Smooth muscle cell of trachea (primary cell): ENCODE data around the gene MTRF1. TPM values are rescaled to one million over a fixed set of nuclear protein-coding genes. Genes with fewer than 3 reads are reported as not detected.

Experiments
- total RNA-seq: library from RNA; depleted of rRNA; stranded (reverse); fragments of >200 nt; gene quantifications from 2 replicates; pipeline ENCODE4 v1.2.1, GENCODE V29; 2014

The MTRF1 gene
- total RNA-seq: 10.6 and 15.7 TPM in 2 replicates

GRCh38 chr13:41263261-41263971, at the start of gene MTRF1:
Gene MTRF1, minus strand, starts transcription at chr13:41263576. Its CDS starts 2,669 bp downstream, at chr13:41260907.

GRCh38 chr13:41310963-41311405, 47.6 kb upstream of the MTRF1 start, which contains the start of gene NAA16:
Gene NAA16, plus strand, starts transcription at chr13:41311267. Its CDS starts 262 bp downstream, at chr13:41311529.

GRCh38 chr13:41193919-41194824, 69.2 kb downstream of the MTRF1 start, which contains the start of gene KBTBD7:
Gene KBTBD7, minus strand, starts transcription at chr13:41194569. Its CDS starts 312 bp downstream, at chr13:41194257.

Other genes starting within 250 kb of the MTRF1 start
- 41.2 and 43.8 TPM in 2 replicates for gene ELF1, start 244.3 kb downstream of the MTRF1 start, total RNA-seq
- gene WBP4, start 202.1 kb downstream of the MTRF1 start, total RNA-seq: 6.8 and 12.9 TPM in 2 replicates
- gene KBTBD6, start 130.8 kb downstream of the MTRF1 start, total RNA-seq: 12.2 and 14.2 TPM in 2 replicates
- 6.7 and 8.1 TPM in 2 replicates for gene KBTBD7, start 69.0 kb downstream of the MTRF1 start, total RNA-seq
- 6.6 and 14.0 TPM in 2 replicates for gene NAA16, start 47.7 kb upstream of the MTRF1 start, total RNA-seq
- 19.8 and 26.0 TPM in 2 replicates for gene RGCC, start 194.0 kb upstream of the MTRF1 start, total RNA-seq